ENCODE data around the gene HS2ST1.
"Not testable (repeated sequence)": the region's sequence is repeated elsewhere in the genome, so short reads cannot be mapped to it uniquely, and the experiment has no call there.

HS2ST1 gene

DNA sequence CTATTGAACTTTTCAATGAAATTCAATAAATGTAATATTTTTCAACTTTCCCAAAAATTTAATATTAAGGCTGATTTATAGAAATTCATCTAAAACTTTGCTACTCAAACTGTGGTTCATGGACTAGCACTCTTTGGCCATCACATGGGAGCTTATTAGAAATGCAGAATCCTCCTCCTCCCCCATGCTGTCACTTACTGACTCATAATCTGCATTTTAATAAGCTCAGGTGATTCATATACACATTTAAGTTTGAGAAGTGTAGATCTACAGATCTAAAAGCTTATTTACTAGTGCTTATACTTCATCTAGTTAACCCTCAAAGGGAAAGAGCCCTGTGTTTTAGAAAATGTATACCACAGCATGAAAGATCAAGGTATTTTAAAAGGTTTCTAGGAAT lies 84.3 kb downstream of the HS2ST1 start:
- DNase-seq (ENCODE audit: low read depth), result no peak
- no peak overlapping the region for H3K4me3 ChIP-seq (ENCODE audit: low read depth, low read length)

DNA sequence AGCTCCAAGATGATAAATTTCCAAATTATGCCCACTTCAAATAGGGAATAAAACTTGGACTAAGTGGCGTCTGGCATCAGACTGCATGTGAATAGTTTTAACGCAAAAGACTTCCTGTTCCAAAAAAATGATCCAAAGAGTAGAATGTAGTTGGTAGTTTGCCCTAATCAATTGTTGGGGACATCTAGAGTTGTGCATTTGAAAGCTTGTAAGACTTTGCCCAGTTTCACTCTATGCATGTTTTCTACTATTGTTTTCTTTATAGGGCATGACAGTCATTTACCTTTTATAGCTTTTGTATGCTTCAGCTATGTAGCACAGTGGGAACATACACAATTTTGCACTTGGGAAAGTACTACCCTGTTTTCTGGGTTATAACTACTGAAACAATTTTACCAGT lies 86.0 kb downstream of the HS2ST1 start:
- no peak overlapping the region for H3K4me3 ChIP-seq (ENCODE audit: low read depth, low read length)
- no peak for DNase-seq (ENCODE audit: low read depth)

GRCh38 chr1:87004857-87005256 lies 90.4 kb downstream of the HS2ST1 start:
- H3K4me3 ChIP-seq (ENCODE audit: low read depth, low read length), result no peak overlapping the region
- DNase-seq (ENCODE audit: low read depth), result no peak

DNA sequence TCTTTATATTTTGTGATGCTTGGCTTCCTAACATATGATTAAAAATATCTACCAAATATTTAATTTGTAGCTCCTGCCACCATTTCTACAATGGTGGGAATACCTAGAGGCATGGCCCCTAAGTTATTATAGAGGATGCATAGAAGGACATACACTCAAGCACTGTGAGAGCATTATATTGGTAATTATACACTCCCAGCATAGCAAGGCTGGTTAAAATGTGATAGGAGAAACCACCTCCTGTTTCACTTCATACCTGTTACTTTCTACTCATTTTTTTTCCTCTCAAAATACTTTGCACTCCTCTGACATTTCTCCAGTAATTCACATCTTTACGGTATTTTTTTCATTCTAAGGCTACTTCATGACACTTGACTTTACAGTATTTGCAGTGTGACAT lies 92.9 kb downstream of the HS2ST1 start:
- no peak overlapping the region for H3K4me3 ChIP-seq (ENCODE audit: low read depth, low read length)
- DNase-seq (ENCODE audit: low read depth), result no peak

GRCh38 chr1:87013385-87013784 lies 99.0 kb downstream of the HS2ST1 start:
- DNase-seq (ENCODE audit: low read depth); H3K4me3 ChIP-seq (ENCODE audit: low read depth, low read length): not testable (repeated sequence)

DNA sequence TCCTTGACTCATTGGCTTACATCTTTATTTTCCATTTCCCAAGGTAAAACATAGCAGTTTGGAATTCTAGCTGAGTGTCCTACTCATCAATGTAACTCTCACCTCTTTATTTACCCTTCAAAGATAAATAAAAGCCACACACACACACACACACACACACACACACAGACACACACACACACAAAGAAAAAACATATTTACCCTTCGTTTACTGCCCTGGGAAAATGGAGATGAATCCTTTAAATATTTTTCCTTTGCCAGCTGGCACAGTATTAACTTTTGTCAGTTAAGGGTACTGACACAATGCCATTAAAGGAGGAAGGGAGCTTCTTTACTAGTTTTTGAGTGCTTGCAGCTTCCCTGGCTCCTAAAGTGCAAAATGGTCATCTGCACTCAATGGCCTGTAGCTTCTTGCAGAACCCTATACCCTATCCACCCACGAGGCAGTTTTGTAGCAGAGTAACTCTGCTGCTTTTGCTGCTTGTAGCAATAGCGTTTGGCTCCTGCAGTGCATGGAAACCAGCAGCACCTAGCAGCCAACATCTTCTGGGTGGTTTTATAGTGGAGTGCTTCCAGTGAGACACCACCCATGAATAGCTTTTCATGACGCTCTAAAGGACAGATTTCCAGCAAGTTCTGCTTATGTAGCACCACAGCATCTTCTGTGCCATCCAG lies 103.7 kb downstream of the HS2ST1 start:
- no peak overlapping the region for H3K4me3 ChIP-seq (ENCODE audit: low read depth, low read length)
- DNase-seq (ENCODE audit: low read depth), result no peak

- no peak overlapping the region for H3K4me3 ChIP-seq (ENCODE audit: low read depth, low read length)
- DNase-seq (ENCODE audit: low read depth), result no peak
These were observed 108.9 kb downstream of the HS2ST1 start for GRCh38 chr1:87023326-87023725.

DNA sequence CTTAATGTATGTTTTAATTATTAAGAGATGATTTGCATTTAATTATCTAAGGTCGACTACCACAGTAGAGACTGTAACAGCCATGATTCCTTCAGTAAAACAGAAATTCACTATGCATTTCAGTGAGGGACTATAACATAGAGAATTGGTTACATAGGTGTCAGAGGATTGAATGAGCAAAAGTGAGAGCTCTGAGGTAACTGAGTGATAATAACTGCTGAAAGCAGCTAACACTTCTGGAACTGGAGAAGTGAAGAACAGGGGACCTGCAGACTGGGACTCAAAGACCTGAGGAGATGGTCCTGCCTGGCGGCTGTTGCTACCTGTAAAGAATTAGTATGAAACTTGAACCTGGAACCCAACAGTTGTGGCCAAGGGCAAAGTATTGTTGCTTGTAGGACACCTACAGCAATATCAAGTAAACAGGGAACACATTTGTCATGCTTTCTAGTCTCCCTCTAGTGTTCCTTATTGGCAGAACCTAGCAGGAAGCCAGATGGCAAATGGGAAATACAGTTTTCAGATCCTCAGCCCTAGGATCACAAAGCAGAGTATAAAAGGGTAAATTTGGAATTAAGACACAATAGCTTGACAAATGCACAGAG lies 110.6 kb downstream of the HS2ST1 start:
- DNase-seq (ENCODE audit: low read depth), result peak; percentile 1
- H3K4me3 ChIP-seq (ENCODE audit: low read depth, low read length), result no peak overlapping the region

DNA sequence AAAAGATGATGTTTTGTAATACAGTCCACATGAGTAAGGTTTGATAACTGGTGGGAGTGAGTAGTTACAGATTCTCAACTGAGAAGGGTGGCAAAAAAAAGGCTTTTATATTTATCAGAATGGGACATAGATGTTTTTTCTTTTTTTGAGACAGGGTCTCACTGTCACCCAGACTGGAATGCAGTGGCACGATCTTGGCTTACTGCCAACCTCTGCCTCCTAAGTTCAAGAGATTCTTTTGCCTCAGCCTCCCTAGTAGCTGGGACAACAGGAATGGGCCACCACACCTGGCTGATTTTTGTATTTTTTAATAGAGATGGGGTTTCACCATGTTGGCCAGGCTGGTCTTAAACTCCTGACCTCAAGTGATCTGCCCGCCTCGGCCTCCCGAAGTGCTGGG lies 113.1 kb downstream of the HS2ST1 start:
- H3K4me3 ChIP-seq (ENCODE audit: low read depth, low read length); DNase-seq (ENCODE audit: low read depth): not testable (repeated sequence)

GRCh38 chr1:87028576-87028975 lies 114.1 kb downstream of the HS2ST1 start:
- DNase-seq (ENCODE audit: low read depth), result no peak
- no peak overlapping the region for H3K4me3 ChIP-seq (ENCODE audit: low read depth, low read length)

- DNase-seq (ENCODE audit: low read depth), result no peak
These were observed 116.6 kb downstream of the HS2ST1 start for GRCh38 chr1:87030740-87031690.

GRCh38 chr1:87034351-87034750 lies 119.9 kb downstream of the HS2ST1 start:
- DNase-seq (ENCODE audit: low read depth), result no peak
- H3K4me3 ChIP-seq (ENCODE audit: low read depth, low read length), result no peak overlapping the region

More at GRCh38 chr1:87030740-87031690, 116.6 kb downstream of the HS2ST1 start:
- no peak overlapping the region for H3K4me3 ChIP-seq (ENCODE audit: low read depth, low read length)

GRCh38 chr1:87039096-87039495 lies 124.7 kb downstream of the HS2ST1 start:
- H3K4me3 ChIP-seq (ENCODE audit: low read depth, low read length), result no peak overlapping the region
- DNase-seq (ENCODE audit: low read depth), result no peak

DNA sequence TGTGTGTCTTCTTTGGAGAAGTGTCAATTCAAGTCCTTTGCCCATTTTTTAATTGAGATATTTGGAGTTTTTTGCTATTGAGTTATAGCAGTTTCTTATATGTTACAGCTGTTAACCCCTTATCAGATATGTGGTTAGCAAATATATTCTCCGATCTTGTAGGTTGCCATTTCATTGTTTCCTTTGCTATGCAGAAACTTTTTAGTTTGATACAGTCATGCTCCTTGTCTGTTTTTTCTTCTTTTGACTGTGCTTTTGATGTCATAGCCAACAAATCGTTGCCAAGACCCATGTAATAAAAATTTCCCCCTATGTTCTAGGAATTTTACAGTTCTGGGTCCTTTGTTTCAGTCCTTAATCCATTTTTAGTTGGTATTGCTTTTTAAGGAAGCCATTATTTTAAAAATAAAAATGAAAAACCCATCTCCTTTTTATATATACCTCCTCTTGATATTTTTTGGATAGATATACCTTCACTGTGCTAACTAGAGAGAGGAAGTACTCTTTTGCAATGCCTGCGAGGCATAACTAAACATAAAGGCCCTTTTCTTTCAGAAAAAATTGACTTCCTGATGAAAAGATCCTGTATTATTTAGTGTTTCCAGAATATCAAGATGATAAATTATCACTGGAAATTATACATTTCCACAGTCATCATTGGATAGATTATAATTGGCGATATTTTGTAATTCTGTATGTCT lies 127.8 kb downstream of the HS2ST1 start:
- DNase-seq (ENCODE audit: low read depth), result no peak
- H3K4me3 ChIP-seq (ENCODE audit: low read depth, low read length), result no peak overlapping the region

DNA sequence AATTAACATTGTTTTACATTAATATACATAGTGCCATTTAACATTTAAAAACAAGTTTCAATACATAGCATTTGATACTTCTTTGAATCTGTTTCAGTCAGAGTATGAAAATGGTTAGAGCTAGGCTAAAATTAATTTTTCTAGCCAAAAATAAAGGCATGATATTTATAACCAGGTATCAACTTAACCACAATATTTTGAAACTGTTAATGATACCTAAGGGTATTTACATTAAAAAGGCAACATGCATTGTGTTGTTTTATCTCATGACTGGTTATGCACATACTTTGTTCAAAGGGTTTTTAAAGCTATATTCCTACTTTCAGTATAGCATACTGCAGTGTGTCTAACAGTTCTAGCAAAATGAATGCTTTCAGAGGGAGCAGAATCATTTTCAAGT lies 130.0 kb downstream of the HS2ST1 start:
- no peak for DNase-seq (ENCODE audit: low read depth)
- H3K4me3 ChIP-seq (ENCODE audit: low read depth, low read length), result no peak overlapping the region

DNA sequence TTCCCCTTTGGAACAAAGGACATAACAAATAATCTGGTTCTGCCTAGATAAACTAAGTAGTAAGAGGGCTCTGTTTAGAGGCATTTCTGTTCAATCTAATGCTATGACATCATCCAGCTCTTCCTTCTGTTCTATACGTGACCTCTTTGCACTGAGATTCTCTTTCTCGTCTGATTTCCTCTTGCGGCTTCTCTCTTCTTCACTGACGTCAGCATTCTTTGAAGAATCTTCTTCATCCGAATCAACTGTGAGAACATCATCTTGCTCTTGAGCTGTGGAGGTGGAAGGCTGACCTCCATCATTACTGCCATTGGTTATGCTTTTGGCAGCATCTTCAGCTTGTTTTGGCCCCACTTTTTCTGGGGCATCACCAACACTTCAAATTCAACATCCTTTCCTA lies 130.4 kb downstream of the HS2ST1 start:
- no peak overlapping the region for H3K4me3 ChIP-seq (ENCODE audit: low read depth, low read length)
- DNase-seq (ENCODE audit: low read depth), result no peak

GRCh38 chr1:87045761-87046304 lies 131.4 kb downstream of the HS2ST1 start:
- H3K4me3 ChIP-seq (ENCODE audit: low read depth, low read length), result no peak overlapping the region
- DNase-seq (ENCODE audit: low read depth), result no peak

GRCh38 chr1:87046951-87047350 lies 132.5 kb downstream of the HS2ST1 start:
- no peak overlapping the region for H3K4me3 ChIP-seq (ENCODE audit: low read depth, low read length)
- no peak for DNase-seq (ENCODE audit: low read depth)

DNA sequence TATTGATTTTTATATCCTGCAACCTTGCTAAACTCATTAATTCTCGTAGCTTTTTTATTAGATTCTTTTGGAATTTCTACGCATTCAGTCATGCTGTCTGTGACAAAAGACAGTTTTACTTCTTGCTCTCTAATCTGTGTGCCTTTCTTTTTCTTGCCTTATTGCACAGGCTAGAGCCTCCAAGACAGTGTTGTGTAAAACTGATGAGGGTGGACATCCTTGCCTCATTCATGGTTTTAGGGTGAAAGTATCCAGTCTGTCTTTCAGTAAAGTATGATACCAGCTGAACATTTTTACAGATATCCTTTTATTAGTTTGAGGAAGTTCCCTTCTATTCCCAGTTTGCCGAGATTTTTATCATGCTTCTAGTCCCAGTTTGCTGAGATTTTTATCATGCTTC lies 133.8 kb downstream of the HS2ST1 start:
- H3K4me3 ChIP-seq (ENCODE audit: low read depth, low read length), result no peak overlapping the region
- DNase-seq (ENCODE audit: low read depth), result no peak

DNA sequence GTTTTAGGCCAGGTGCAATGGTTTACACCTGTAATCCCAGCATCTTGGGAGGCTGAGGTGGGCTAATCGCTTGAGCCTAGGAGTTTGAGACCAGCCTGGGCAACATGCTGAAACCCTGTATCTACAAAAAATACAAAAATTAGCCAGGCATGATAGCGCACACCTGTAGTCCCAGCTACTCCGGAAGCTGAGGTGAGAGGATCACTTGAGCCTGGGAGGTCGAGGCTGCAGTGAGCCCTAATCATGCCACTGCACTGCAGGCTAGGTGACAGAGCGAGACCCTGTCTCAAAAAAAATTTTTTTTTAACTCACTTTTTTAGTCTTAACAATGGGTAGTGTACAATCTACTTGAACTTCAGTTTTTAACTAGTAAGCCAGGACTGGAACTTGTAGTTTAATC lies 137.5 kb downstream of the HS2ST1 start:
- DNase-seq (ENCODE audit: low read depth), result no peak
- H3K4me3 ChIP-seq (ENCODE audit: low read depth, low read length), result no peak overlapping the region

Measured in skeletal muscle cell (primary cell).